H1 (cell line): ENCODE data around the gene TOM1. TPM values are rescaled to one million over a fixed set of nuclear protein-coding genes. Genes with fewer than 3 reads are reported as not detected.

Experiments used
- BACH1 ChIP-seq: IDR thresholded peaks from 2 replicates; pipeline ENCODE4 v1.6.1; 2012; ENCODE audit warnings: low read length, improper control_type of control experiment
- E2F6 ChIP-seq: IDR thresholded peaks from 2 replicates; pipeline ENCODE4 v1.6.1; 2012; ENCODE audit warnings: inconsistent platforms
- EP300 ChIP-seq, 2 experiments: IDR thresholded peaks; 1 replicate in 1 of 2; 2 replicates in 1 of 2; pipeline ENCODE4 v1.6.1; 2011 to 2012; ENCODE audit warnings: low read depth in 2 of 2, low read length in 2 of 2, mild to moderate bottlenecking in 2 of 2, borderline replicate concordance in 1 of 2, inconsistent platforms in 1 of 2, moderate library complexity in 1 of 2
- KDM4A ChIP-seq: IDR thresholded peaks from one replicate; pipeline ENCODE4 v1.7.1; 2012; ENCODE audit warnings: low read depth, mild to moderate bottlenecking, moderate library complexity, low read length, inconsistent platforms; ENCODE audit not compliant: severe bottlenecking
- POLR2AphosphoS5 ChIP-seq: IDR thresholded peaks from 2 replicates; pipeline ENCODE4 v1.6.1; 2011; ENCODE audit warnings: low read depth, low read length
- SAP30 ChIP-seq: fragments of 300-600 bp; sonication (generic); IDR thresholded peaks from 2 replicates; pipeline ENCODE4 v1.7.1; 2012; ENCODE audit warnings: low read length, moderate library complexity, mild to moderate bottlenecking, inconsistent platforms; ENCODE audit not compliant: insufficient read depth, insufficient replicate concordance
- TAF1 ChIP-seq: IDR thresholded peaks from 2 replicates; pipeline ENCODE4 v1.6.1; 2011; ENCODE audit warnings: mild to moderate bottlenecking, low read depth, low read length
- TEAD4 ChIP-seq: IDR thresholded peaks from 2 replicates; pipeline ENCODE4 v1.6.1; 2012; ENCODE audit warnings: low read depth, low read length, inconsistent platforms, mixed read lengths
- polyA plus RNA-seq, 7 experiments: library from polyadenylated mRNA; depleted of rRNA in 3 of 7; stranded (reverse) in 5 of 7; unstranded in 2 of 7; fragments of >200 nt in 5 of 7; fragments of 200-250 nt in 2 of 7; gene quantifications; 1 replicate in 5 of 7; 2 replicates in 1 of 7; 4 replicates in 1 of 7; pipeline versions ENCODE4 v1.2.1 to v1.2.3, GENCODE V29; 2011 to 2013; ENCODE audit warnings: missing spikeins in 2 of 7, mixed read lengths in 2 of 7
- total RNA-seq: library from RNA; stranded (reverse); fragmentation: NEBNext Ultra II Directional; extraction: Animal tissue kit (Norgen Biotek cat#: 25700); gene quantifications from 2 replicates; pipeline ENCODE4 v1.2.1, GENCODE V29; 2021
- TF ChIP-seq, protein P1 (sequence below): fragments of 300-600 bp; sonication (generic); IDR thresholded peaks from 2 replicates; pipeline ENCODE4 v1.7.1; 2012; ENCODE audit warnings: low read length, moderate library complexity, mild to moderate bottlenecking, inconsistent platforms; ENCODE audit not compliant: insufficient replicate concordance

Gene TOM1
- total and polyA plus RNA-seq, 2 of the 8 experiments (the other 6 are each of a cell fraction or from before 2014, with no cell fraction given): 25.1 to 39.2 TPM

GRCh38 chr22:35380537-35381423 is 81.1 kb downstream of the TOM1 start, which contains the start of gene HMOX1 (continued):
- TF ChIP-seq, protein P1, sequence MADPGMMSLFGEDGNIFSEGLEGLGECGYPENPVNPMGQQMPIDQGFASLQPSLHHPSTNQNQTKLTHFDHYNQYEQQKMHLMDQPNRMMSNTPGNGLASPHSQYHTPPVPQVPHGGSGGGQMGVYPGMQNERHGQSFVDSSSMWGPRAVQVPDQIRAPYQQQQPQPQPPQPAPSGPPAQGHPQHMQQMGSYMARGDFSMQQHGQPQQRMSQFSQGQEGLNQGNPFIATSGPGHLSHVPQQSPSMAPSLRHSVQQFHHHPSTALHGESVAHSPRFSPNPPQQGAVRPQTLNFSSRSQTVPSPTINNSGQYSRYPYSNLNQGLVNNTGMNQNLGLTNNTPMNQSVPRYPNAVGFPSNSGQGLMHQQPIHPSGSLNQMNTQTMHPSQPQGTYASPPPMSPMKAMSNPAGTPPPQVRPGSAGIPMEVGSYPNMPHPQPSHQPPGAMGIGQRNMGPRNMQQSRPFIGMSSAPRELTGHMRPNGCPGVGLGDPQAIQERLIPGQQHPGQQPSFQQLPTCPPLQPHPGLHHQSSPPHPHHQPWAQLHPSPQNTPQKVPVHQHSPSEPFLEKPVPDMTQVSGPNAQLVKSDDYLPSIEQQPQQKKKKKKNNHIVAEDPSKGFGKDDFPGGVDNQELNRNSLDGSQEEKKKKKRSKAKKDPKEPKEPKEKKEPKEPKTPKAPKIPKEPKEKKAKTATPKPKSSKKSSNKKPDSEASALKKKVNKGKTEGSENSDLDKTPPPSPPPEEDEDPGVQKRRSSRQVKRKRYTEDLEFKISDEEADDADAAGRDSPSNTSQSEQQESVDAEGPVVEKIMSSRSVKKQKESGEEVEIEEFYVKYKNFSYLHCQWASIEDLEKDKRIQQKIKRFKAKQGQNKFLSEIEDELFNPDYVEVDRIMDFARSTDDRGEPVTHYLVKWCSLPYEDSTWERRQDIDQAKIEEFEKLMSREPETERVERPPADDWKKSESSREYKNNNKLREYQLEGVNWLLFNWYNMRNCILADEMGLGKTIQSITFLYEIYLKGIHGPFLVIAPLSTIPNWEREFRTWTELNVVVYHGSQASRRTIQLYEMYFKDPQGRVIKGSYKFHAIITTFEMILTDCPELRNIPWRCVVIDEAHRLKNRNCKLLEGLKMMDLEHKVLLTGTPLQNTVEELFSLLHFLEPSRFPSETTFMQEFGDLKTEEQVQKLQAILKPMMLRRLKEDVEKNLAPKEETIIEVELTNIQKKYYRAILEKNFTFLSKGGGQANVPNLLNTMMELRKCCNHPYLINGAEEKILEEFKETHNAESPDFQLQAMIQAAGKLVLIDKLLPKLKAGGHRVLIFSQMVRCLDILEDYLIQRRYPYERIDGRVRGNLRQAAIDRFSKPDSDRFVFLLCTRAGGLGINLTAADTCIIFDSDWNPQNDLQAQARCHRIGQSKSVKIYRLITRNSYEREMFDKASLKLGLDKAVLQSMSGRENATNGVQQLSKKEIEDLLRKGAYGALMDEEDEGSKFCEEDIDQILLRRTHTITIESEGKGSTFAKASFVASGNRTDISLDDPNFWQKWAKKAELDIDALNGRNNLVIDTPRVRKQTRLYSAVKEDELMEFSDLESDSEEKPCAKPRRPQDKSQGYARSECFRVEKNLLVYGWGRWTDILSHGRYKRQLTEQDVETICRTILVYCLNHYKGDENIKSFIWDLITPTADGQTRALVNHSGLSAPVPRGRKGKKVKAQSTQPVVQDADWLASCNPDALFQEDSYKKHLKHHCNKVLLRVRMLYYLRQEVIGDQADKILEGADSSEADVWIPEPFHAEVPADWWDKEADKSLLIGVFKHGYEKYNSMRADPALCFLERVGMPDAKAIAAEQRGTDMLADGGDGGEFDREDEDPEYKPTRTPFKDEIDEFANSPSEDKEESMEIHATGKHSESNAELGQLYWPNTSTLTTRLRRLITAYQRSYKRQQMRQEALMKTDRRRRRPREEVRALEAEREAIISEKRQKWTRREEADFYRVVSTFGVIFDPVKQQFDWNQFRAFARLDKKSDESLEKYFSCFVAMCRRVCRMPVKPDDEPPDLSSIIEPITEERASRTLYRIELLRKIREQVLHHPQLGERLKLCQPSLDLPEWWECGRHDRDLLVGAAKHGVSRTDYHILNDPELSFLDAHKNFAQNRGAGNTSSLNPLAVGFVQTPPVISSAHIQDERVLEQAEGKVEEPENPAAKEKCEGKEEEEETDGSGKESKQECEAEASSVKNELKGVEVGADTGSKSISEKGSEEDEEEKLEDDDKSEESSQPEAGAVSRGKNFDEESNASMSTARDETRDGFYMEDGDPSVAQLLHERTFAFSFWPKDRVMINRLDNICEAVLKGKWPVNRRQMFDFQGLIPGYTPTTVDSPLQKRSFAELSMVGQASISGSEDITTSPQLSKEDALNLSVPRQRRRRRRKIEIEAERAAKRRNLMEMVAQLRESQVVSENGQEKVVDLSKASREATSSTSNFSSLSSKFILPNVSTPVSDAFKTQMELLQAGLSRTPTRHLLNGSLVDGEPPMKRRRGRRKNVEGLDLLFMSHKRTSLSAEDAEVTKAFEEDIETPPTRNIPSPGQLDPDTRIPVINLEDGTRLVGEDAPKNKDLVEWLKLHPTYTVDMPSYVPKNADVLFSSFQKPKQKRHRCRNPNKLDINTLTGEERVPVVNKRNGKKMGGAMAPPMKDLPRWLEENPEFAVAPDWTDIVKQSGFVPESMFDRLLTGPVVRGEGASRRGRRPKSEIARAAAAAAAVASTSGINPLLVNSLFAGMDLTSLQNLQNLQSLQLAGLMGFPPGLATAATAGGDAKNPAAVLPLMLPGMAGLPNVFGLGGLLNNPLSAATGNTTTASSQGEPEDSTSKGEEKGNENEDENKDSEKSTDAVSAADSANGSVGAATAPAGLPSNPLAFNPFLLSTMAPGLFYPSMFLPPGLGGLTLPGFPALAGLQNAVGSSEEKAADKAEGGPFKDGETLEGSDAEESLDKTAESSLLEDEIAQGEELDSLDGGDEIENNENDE: no peak
- TF ChIP-seq BACH1 (no peak), SAP30 (no peak), TAF1 (peak; percentile 64), KDM4A (no peak), E2F6 (peak; percentile 59), POLR2AphosphoS5 (no peak; the same call in 1 of the 2 replicates), TEAD4 (no peak), EP300 (IDR thresholded peaks at IDR 0.05; ENCODE audit: borderline replicate concordance in 1 of 2, low read depth in 2 of 2, low read length in 2 of 2) (no peak)
